Panc1 (cell line): Measurements from ENCODE around the gene ELMO1.

Source experiments
- POLR2AphosphoS5 ChIP-seq: IDR thresholded peaks from 2 replicates; pipeline ENCODE4 v1.6.1; 2012; ENCODE audit warnings: mild to moderate bottlenecking, low read depth, low read length, moderate library complexity
- SIN3A ChIP-seq: IDR thresholded peaks from 2 replicates; pipeline ENCODE4 v1.6.1; 2012; ENCODE audit warnings: low read depth, mild to moderate bottlenecking, low read length, moderate library complexity, borderline replicate concordance; ENCODE audit not compliant: insufficient read depth
- TCF7L2 ChIP-seq: IDR thresholded peaks from 2 replicates; pipeline ENCODE4 v1.6.1; 2011; ENCODE audit warnings: mild to moderate bottlenecking, low read depth, low read length, inconsistent platforms
- TF ChIP-seq, protein P1 (sequence below): fragments of 450-650 bp; IDR thresholded peaks from 2 replicates; pipeline ENCODE4 v1.5.1; 2017; ENCODE audit warnings: mild to moderate bottlenecking
- TF ChIP-seq, protein P2 (sequence below), 2 experiments: IDR thresholded peaks; 2 replicates each; pipeline ENCODE4 v1.6.1; 2011 to 2012; ENCODE audit warnings: low read depth in 2 of 2, control low read depth in 1 of 2, low read length in 1 of 2, mild to moderate bottlenecking in 1 of 2, moderate library complexity in 1 of 2; ENCODE audit not compliant: insufficient read depth in 1 of 2

GRCh38 chr7:36875794-36876193 lies 572.9 kb downstream of the ELMO1 start:
- TF ChIP-seq, protein P1, sequence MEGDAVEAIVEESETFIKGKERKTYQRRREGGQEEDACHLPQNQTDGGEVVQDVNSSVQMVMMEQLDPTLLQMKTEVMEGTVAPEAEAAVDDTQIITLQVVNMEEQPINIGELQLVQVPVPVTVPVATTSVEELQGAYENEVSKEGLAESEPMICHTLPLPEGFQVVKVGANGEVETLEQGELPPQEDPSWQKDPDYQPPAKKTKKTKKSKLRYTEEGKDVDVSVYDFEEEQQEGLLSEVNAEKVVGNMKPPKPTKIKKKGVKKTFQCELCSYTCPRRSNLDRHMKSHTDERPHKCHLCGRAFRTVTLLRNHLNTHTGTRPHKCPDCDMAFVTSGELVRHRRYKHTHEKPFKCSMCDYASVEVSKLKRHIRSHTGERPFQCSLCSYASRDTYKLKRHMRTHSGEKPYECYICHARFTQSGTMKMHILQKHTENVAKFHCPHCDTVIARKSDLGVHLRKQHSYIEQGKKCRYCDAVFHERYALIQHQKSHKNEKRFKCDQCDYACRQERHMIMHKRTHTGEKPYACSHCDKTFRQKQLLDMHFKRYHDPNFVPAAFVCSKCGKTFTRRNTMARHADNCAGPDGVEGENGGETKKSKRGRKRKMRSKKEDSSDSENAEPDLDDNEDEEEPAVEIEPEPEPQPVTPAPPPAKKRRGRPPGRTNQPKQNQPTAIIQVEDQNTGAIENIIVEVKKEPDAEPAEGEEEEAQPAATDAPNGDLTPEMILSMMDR = no peak
- TF ChIP-seq POLR2AphosphoS5 = no peak
- TF ChIP-seq, protein P2, sequence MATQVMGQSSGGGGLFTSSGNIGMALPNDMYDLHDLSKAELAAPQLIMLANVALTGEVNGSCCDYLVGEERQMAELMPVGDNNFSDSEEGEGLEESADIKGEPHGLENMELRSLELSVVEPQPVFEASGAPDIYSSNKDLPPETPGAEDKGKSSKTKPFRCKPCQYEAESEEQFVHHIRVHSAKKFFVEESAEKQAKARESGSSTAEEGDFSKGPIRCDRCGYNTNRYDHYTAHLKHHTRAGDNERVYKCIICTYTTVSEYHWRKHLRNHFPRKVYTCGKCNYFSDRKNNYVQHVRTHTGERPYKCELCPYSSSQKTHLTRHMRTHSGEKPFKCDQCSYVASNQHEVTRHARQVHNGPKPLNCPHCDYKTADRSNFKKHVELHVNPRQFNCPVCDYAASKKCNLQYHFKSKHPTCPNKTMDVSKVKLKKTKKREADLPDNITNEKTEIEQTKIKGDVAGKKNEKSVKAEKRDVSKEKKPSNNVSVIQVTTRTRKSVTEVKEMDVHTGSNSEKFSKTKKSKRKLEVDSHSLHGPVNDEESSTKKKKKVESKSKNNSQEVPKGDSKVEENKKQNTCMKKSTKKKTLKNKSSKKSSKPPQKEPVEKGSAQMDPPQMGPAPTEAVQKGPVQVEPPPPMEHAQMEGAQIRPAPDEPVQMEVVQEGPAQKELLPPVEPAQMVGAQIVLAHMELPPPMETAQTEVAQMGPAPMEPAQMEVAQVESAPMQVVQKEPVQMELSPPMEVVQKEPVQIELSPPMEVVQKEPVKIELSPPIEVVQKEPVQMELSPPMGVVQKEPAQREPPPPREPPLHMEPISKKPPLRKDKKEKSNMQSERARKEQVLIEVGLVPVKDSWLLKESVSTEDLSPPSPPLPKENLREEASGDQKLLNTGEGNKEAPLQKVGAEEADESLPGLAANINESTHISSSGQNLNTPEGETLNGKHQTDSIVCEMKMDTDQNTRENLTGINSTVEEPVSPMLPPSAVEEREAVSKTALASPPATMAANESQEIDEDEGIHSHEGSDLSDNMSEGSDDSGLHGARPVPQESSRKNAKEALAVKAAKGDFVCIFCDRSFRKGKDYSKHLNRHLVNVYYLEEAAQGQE (IDR thresholded peaks at IDR 0.05; ENCODE audit: insufficient read depth in 1 of 2, low read depth in 2 of 2, low read length in 1 of 2) = no peak
- no peak for TF ChIP-seq SIN3A
- TF ChIP-seq TCF7L2 = no peak
